Gastrocnemius medialis (tissue), 4 donors: Measurements from ENCODE around the gene CENPP. TPM values are rescaled to one million over a fixed set of nuclear protein-coding genes. Genes with fewer than 3 reads are reported as not detected.

Experiments used
- ATAC-seq, 2 donors: fragments of 150-250 bp; one replicate each; pipeline ENCODE4 v1.9.1; 2016
- DNase-seq, 2 donors: peaks; one replicate each; pipeline ENCODE4 v3.0.0-alpha.2; 2019
- H3K27ac ChIP-seq, 4 donors: fragments of 200-600 bp; sonication (generic); 1 replicate in 1 of 4; 2 replicates in 3 of 4; pipeline ENCODE4 v1.5.1; 2016 to 2018; ENCODE audit warnings: mild to moderate bottlenecking in 2 of 4, moderate library complexity in 1 of 4
- H3K27me3 ChIP-seq, 3 donors: fragments of 200-600 bp; sonication (generic) in 2 of 3; 1 replicate in 1 of 3; 2 replicates in 2 of 3; pipeline versions ENCODE4 v1.5.1 to v1.6.0; 2016 to 2019; ENCODE audit warnings: mild to moderate bottlenecking in 1 of 3, moderate library complexity in 1 of 3
- H3K36me3 ChIP-seq, 2 donors: fragments of 200-600 bp; sonication (generic) in 1 of 2; one replicate each; pipeline ENCODE4 v1.5.1; 2017 to 2018
- H3K4me1 ChIP-seq, 2 donors: fragments of 200-600 bp; sonication (generic) in 1 of 2; one replicate each; pipeline ENCODE4 v1.5.1; 2016 to 2017; ENCODE audit warnings: mild to moderate bottlenecking in 2 of 2
- H3K4me3 ChIP-seq, 4 donors: fragments of 200-600 bp; sonication (generic) in 3 of 4; 1 replicate in 1 of 4; 2 replicates in 3 of 4; pipeline ENCODE4 v1.5.1; 2016 to 2019; ENCODE audit warnings: mild to moderate bottlenecking in 2 of 4
- H3K9me3 ChIP-seq, 3 donors: fragments of 200-600 bp; sonication (generic) in 2 of 3; 1 replicate in 1 of 3; 2 replicates in 2 of 3; pipeline ENCODE4 v1.5.1; 2016 to 2019
- CTCF ChIP-seq, 5 experiments: fragments of 450-650 bp in 3 of 5; fragments of 200-600 bp in 2 of 5; sonication (generic) in 2 of 5; IDR thresholded peaks in 4 of 5; conservative IDR thresholded peaks in 1 of 5; 1 replicate in 4 of 5; 2 replicates in 1 of 5; pipeline ENCODE4 v1.5.1; 2016 to 2019; ENCODE audit warnings: antibody characterized with exemption in 5 of 5, mild to moderate bottlenecking in 3 of 5, moderate library complexity in 3 of 5
- POLR2A ChIP-seq, 2 donors: fragments of 450-650 bp; IDR thresholded peaks; one replicate each; pipeline ENCODE4 v1.6.1; 2017; ENCODE audit warnings: antibody characterized with exemption in 2 of 2, mild to moderate bottlenecking in 2 of 2, moderate library complexity in 2 of 2
- in situ Hi-C, 4 donors: fragments of 200-750 bp; cut with MboI; loops; one replicate each; pipeline versions ENCODE4 v1.15.0 to v1.8.0; 2017; ENCODE audit warnings: low sequenced_read_pairs in 4 of 4
- intact Hi-C: fragments of 100-400 bp; cut with DNase I; formaldehyde crosslinking; loops from one replicate; pipeline ENCODE4 v1.15.1; 2023; ENCODE audit warnings: low total_unique reads
- total RNA-seq, 4 donors: library from RNA; depleted of rRNA; stranded (reverse); fragments of >200 nt; gene quantifications; one replicate each; pipeline versions ENCODE4 v1.1.0 to v1.2.3, GENCODE V29; 2016

CENPP gene
- total RNA-seq, 4 donors from 2014 or later: 1.8 to 11.5 (median 8.7) TPM

- Histone ChIP-seq H3K36me3 (no peaks in the 10 kb centered on the region), H3K27ac (no peak overlapping the region), H3K4me1 (no peaks in the 10 kb centered on the region), H3K27me3 (no peaks in the 10 kb centered on the region), H3K4me3 (no peak overlapping the region), H3K9me3 (no peaks in the 10 kb centered on the region)
- intact Hi-C loops (no loop called here), in situ Hi-C loops (no loop called here)
- ATAC-seq: no peak
- no peak for DNase-seq
- TF ChIP-seq CTCF (IDR thresholded peaks at IDR 0.05 in 4 of 5, conservative IDR thresholded peaks at IDR 0.05 in 1 of 5): no peak
- TF ChIP-seq POLR2A (IDR thresholded peaks at IDR 0.05): no peak
These were observed 100.9 kb downstream of the CENPP start for GRCh38 chr9:92426501-92427145.

GRCh38 chr9:92429836-92430235 is 104.1 kb downstream of the CENPP start:
- intact Hi-C loops (loop anchor here (10.0 kb wide), 1 partner anchor 85 kb away; no protein-coding TSS in a partner anchor), in situ Hi-C loops (loop anchor here in 1 of 4 donors (5.0 kb wide), 1 partner anchor 83 kb away; no protein-coding TSS in a partner anchor)
- TF ChIP-seq POLR2A (IDR thresholded peaks at IDR 0.05) (no peak), CTCF (IDR thresholded peaks at IDR 0.05 in 4 of 5, conservative IDR thresholded peaks at IDR 0.05 in 1 of 5) (no peak)
- H3K36me3 ChIP-seq: no peaks in the 10 kb centered on the region
- DNase-seq (no peak), ATAC-seq (no peak)
- H3K4me1 ChIP-seq: no peaks in the 10 kb centered on the region
- H3K4me3 ChIP-seq: no peak overlapping the region
- no peaks in the 10 kb centered on the region for H3K9me3 ChIP-seq
- no peak overlapping the region for H3K27ac ChIP-seq
- no peaks in the 10 kb centered on the region for H3K27me3 ChIP-seq

- no peak for DNase-seq
- H3K4me1 ChIP-seq: no peaks in the 10 kb centered on the region
- intact Hi-C loops: loop anchor here (10.0 kb wide), 1 partner anchor 88 kb away; no protein-coding TSS in a partner anchor
- H3K36me3 ChIP-seq: no peaks in the 10 kb centered on the region
- TF ChIP-seq POLR2A (IDR thresholded peaks at IDR 0.05) (no peak), CTCF (IDR thresholded peaks at IDR 0.05 in 4 of 5, conservative IDR thresholded peaks at IDR 0.05 in 1 of 5) (no peak)
- no peak overlapping the region for H3K4me3 ChIP-seq
- no peak overlapping the region for H3K27ac ChIP-seq
- no peaks in the 10 kb centered on the region for H3K27me3 ChIP-seq
- in situ Hi-C loops: loop anchor here in 1 of 4 donors (5.0 kb wide), 1 partner anchor 85 kb away; no protein-coding TSS in a partner anchor
- H3K9me3 ChIP-seq: no peaks in the 10 kb centered on the region
- no peak for ATAC-seq
These were observed 106.6 kb downstream of the CENPP start for GRCh38 chr9:92432350-92432749.

GRCh38 chr9:92432972-92433548 is 107.3 kb downstream of the CENPP start:
- intact Hi-C loops (loop anchor here (10.0 kb wide), 1 partner anchor 88 kb away; no protein-coding TSS in a partner anchor), in situ Hi-C loops (loop anchor here in 1 of 4 donors (5.0 kb wide), 1 partner anchor 86 kb away; no protein-coding TSS in a partner anchor)
- Histone ChIP-seq H3K4me1 (no peaks in the 10 kb centered on the region), H3K36me3 (no peaks in the 10 kb centered on the region), H3K27me3 (no peaks in the 10 kb centered on the region), H3K9me3 (no peaks in the 10 kb centered on the region), H3K4me3 (no peak overlapping the region), H3K27ac (no peak overlapping the region)
- TF ChIP-seq POLR2A (IDR thresholded peaks at IDR 0.05): no peak
- DNase-seq: no peak
- no peak for ATAC-seq

- in situ Hi-C loops (no loop called here), intact Hi-C loops (loop anchor here (10.0 kb wide), 1 partner anchor 90 kb away; no protein-coding TSS in a partner anchor)
- Histone ChIP-seq H3K4me1 (peaks cover under 1 to 10% of the 10 kb centered on the region in 2 donors), H3K36me3 (no peaks in the 10 kb centered on the region), H3K4me3 (no peak overlapping the region), H3K27me3 (no peaks in the 10 kb centered on the region), H3K27ac (no peak overlapping the region), H3K9me3 (no peaks in the 10 kb centered on the region)
- ATAC-seq (no peak), DNase-seq (no peak)
- TF ChIP-seq CTCF (IDR thresholded peaks at IDR 0.05 in 4 of 5, conservative IDR thresholded peaks at IDR 0.05 in 1 of 5) (no peak), POLR2A (IDR thresholded peaks at IDR 0.05) (no peak)
These were observed 109.5 kb downstream of the CENPP start for GRCh38 chr9:92435263-92435662.
